Measurements from ENCODE around the gene ACTG2. TPM values are rescaled to one million over a fixed set of nuclear protein-coding genes. Genes with fewer than 3 reads are reported as not detected.
A peak's percentile ranks its signal among the peaks of the same experiment; 100 is the strongest.

Gene ACTG2
- total RNA-seq, 1 donor from 2014 or later: 918 TPM

GRCh38 chr2:73914667-73915066, 21.9 kb downstream of the ACTG2 start:
- no peak for DNase-seq (ENCODE audit: low spot score)

- DNase-seq (ENCODE audit: low spot score): no peak
These were observed 22.7 kb downstream of the ACTG2 start for GRCh38 chr2:73915437-73915993.

DNA sequence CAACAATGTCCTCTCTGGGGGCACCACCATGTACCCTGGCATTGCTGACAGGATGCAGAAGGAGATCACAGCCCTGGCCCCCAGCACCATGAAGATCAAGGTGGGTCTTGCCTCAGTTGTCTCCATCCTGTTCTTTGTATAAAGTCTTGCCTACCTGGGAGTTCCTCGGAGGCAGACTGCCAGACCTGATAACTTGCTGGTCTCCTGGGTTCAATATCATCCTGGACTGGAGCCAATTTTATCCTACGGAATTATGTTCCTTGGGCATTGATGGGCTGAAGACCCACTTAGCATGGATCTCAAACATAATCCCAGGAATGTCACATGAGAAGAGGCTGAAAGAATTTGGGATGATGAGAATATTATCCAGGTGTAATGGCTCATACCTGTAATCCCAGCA, 23.9 kb downstream of the ACTG2 start:
- no peak for DNase-seq (ENCODE audit: low spot score)

DNA sequence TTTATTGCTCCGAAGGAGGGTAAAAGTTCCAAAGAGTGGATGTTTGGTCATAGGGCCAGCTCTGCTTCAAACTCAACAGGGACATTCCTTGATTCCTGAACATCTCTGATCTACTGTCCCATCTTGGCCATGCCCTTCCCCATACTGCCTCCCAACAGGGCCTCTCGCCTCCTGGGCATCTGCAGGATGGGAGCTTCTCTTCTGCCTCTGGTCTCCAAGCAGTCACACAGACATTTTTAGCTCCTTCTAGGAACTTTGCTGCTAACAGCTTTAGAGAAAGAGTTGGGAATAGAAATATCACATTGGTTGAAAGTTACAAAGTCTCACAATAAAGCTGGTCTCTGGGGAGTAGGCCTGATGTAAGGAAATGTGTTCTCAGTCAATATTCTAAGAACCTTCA, 24.5 kb downstream of the ACTG2 start:
- no peak for DNase-seq (ENCODE audit: low spot score)

- DNase-seq (ENCODE audit: low spot score): no peak
These were observed 24.9 kb downstream of the ACTG2 start for GRCh38 chr2:73917696-73918207.

GRCh38 chr2:73918856-73919255, 26.0 kb downstream of the ACTG2 start:
- DNase-seq (ENCODE audit: low spot score): no peak

- no peak for DNase-seq (ENCODE audit: low spot score)
These were observed 26.9 kb downstream of the ACTG2 start for GRCh38 chr2:73919596-73920228.

DNA sequence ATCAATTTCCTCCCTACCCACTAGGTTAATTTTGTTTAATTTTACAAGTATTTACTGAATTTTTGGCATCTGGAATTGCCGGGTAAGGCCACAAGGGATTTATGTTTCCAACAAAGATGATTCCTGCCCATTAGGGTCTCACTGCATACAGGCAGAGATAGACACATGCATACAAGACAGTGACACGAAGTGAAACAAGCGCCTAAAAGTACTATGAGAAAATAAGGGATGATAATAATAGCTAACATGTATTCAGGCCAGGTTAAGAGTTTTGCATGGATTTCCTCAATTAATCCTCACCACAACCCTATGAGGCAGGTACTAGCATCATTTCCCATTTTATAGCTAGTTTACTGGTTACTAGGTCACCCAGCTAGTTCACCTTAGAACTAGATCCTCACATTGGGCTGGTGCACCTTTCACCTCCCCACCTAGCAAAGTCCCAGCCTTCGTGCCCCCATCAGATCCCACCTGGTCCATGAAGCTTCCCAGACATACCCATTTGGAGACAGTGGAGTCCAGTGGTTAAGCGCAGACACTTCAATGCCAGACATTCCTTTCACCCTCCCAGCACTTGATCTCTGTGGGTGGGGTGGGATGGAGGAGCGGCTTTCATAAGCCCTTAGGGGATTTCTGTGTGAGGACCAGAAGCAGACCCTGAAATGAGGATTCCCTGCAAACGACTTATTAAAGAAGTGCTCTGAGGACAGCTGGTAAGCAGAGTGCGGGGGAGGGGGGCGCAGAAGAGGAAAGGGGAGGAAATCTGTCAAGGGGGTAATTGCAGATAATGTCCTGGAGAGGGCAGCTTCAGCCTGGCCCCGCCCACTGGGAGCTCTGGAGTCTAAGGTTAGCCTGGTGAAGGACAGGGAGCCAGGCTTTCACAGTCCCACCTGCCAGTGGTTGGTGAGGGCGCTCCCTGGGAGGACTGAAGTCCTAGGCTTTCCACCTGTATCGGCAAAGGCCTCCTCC, 28.1 kb downstream of the ACTG2 start:
- no peak for DNase-seq (ENCODE audit: low spot score)

GRCh38 chr2:73921581-73921980, 28.8 kb downstream of the ACTG2 start:
- DNase-seq (ENCODE audit: low spot score): no peak

- DNase-seq (ENCODE audit: low spot score): no peak
These were observed 29.9 kb downstream of the ACTG2 start for GRCh38 chr2:73922681-73923080.

GRCh38 chr2:73925033-73925704, 32.4 kb downstream of the ACTG2 start:
- no peak for DNase-seq (ENCODE audit: low spot score)

- DNase-seq (ENCODE audit: low spot score): peak; percentile 84
These were observed 33.2 kb downstream of the ACTG2 start for GRCh38 chr2:73925853-73926492.

GRCh38 chr2:73926493-73927327, 33.9 kb downstream of the ACTG2 start, which contains the start of gene DGUOK:
Gene DGUOK (plus strand): TSS chr2:73926880. CDS start chr2:73926911, 31 bp downstream.
- DNase-seq (ENCODE audit: low spot score): peak; percentile 98

GRCh38 chr2:73927344-73927743, 34.5 kb downstream of the ACTG2 start:
- DNase-seq (ENCODE audit: low spot score): no peak

DNA sequence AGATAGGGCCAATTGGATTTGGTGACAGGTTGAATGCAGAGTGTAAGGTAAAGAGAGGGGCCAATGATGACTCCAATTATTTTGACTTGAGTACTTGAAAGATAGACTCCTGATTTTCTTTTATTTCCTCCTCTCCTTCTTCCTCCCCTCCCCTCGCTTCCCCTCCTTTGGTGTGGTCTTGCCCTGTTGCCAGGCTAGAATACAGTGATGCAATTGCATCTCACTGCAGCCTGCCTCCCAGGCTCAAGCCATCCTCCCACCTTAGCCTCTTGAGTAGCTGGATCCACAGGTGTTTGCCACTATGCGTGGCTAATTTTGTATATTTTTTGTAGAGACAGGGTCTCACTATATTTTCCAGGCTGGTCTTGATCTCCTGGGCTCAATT, 36.1 kb downstream of the ACTG2 start:
- no peak for DNase-seq (ENCODE audit: low spot score)

DNA sequence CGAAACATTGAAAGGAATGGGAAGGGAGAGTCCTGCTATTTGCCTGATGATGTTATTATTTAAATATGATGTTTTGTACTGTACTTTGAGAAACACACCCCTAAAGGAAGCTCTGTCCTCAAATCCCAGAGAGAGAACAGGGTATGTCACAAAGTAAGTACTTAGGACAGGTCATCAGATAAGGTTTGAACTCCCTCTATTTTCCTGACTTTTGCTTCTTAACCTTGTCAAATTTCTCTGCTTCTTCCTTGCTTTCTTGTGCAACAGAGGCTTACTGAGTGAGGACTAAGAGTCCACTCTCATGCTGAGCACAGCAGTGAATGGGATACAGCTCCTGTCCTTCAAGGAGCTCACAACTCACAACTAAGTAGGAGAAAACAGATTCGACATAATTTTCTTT, 37.6 kb downstream of the ACTG2 start:
- no peak for DNase-seq (ENCODE audit: low spot score)

GRCh38 chr2:73931531-73932500, 39.0 kb downstream of the ACTG2 start:
- no peak for DNase-seq (ENCODE audit: low spot score)

GRCh38 chr2:73933194-73933593, 40.4 kb downstream of the ACTG2 start:
- no peak for DNase-seq (ENCODE audit: low spot score)

- DNase-seq (ENCODE audit: low spot score): no peak
These were observed 42.8 kb downstream of the ACTG2 start for GRCh38 chr2:73935641-73936040.

Data from ureter (tissue), 1 donor.